Esophagus muscularis mucosa (tissue), 4 donors: Measurements from ENCODE around the gene MT1F. TPM values are rescaled to one million over a fixed set of nuclear protein-coding genes. Genes with fewer than 3 reads are reported as not detected.

ENCODE experiments used
- DNase-seq: peaks from one replicate; pipeline ENCODE4 v3.0.0-alpha.2; 2017; ENCODE audit errors: extremely low spot score
- H3K27ac ChIP-seq, 4 donors: fragments of 200-600 bp; sonication (generic); replicated peaks in 1 of 4; 1 replicate in 3 of 4; 2 replicates in 1 of 4; pipeline ENCODE4 v1.5.1; 2016 to 2019; ENCODE audit warnings: mild to moderate bottlenecking in 1 of 4
- H3K27me3 ChIP-seq, 4 donors: fragments of 200-600 bp; sonication (generic); one replicate each; pipeline versions ENCODE4 v1.5.1 to v1.6.0; 2016 to 2019
- H3K36me3 ChIP-seq, 4 donors: fragments of 200-600 bp; sonication (generic); one replicate each; pipeline ENCODE4 v1.5.1; 2016 to 2019
- H3K4me1 ChIP-seq, 4 donors: fragments of 200-600 bp; sonication (generic); one replicate each; pipeline ENCODE4 v1.5.1; 2016 to 2019
- H3K4me3 ChIP-seq, 4 donors: fragments of 200-600 bp; sonication (generic); 1 replicate in 2 of 4; 2 replicates in 2 of 4; pipeline ENCODE4 v1.5.1; 2016 to 2019; ENCODE audit warnings: mild to moderate bottlenecking in 4 of 4, moderate library complexity in 1 of 4
- H3K9me3 ChIP-seq, 4 donors: fragments of 200-600 bp; sonication (generic); 1 replicate in 3 of 4; 2 replicates in 1 of 4; pipeline ENCODE4 v1.5.1; 2016 to 2019
- CTCF ChIP-seq, 3 experiments: fragments of 200-600 bp in 2 of 3; fragments of 450-650 bp in 1 of 3; sonication (generic) in 2 of 3; IDR thresholded peaks; one replicate each; pipeline ENCODE4 v1.5.1; 2017 to 2019; ENCODE audit warnings: antibody characterized with exemption in 3 of 3, mild to moderate bottlenecking in 2 of 3, moderate library complexity in 1 of 3
- EP300 ChIP-seq: sonication (generic); formaldehyde crosslinking; IDR thresholded peaks from one replicate; pipeline ENCODE4 v1.6.1; 2017; ENCODE audit warnings: antibody characterized with exemption
- POLR2A ChIP-seq: fragments of 450-650 bp; IDR thresholded peaks from one replicate; pipeline ENCODE4 v1.6.1; 2017; ENCODE audit warnings: antibody characterized with exemption, moderate library complexity, mild to moderate bottlenecking, low read depth
- POLR2AphosphoS5 ChIP-seq, 2 donors: sonication (generic); formaldehyde crosslinking; IDR thresholded peaks; one replicate each; pipeline ENCODE4 v1.6.1; 2017; ENCODE audit warnings: antibody characterized with exemption in 2 of 2
- WGBS: methylation state at CpG from one replicate; pipeline ENCODE4 v1.1.5; 2018; 5-methylcytosine and 5-hydroxymethylcytosine counted together
- intact Hi-C: fragments of 100-400 bp; cut with DNase I; formaldehyde crosslinking; loops from one replicate; pipeline ENCODE4 v1.15.1; 2023
- total RNA-seq, 4 donors: library from RNA; depleted of rRNA; stranded (reverse); fragments of >200 nt; gene quantifications; one replicate each; pipeline versions ENCODE4 v1.1.0 to v1.2.1, GENCODE V29; 2016

The MT1F gene
- total RNA-seq, 4 donors from 2014 or later: 2.1 to 7.1 (median 5.0) TPM

GRCh38 chr16:56700195-56700594, 42.4 kb downstream of the MT1F start:
- 3% methylated on average over 1 of the region's 1 CpG for WGBS
- no peak overlapping the region for H3K4me3 ChIP-seq
- H3K27ac ChIP-seq: no peak overlapping the region
- intact Hi-C loops: loop anchor here (5.0 kb wide), 1 partner anchor 183 kb away; no protein-coding TSS in a partner anchor
- H3K4me1 ChIP-seq: peaks cover 3 to 10% (median 6%) of the 10 kb centered on the region in 4 donors
- TF ChIP-seq CTCF (IDR thresholded peaks at IDR 0.05) (no peak), POLR2AphosphoS5 (IDR thresholded peaks at IDR 0.05) (no peak), POLR2A (no peak), EP300 (no peak)
- H3K9me3 ChIP-seq: peaks cover 0 to 3% (median 0%) of the 10 kb centered on the region in 4 donors
- no peaks in the 10 kb centered on the region for H3K36me3 ChIP-seq
- DNase-seq: no peak
- no peaks in the 10 kb centered on the region for H3K27me3 ChIP-seq

DNA sequence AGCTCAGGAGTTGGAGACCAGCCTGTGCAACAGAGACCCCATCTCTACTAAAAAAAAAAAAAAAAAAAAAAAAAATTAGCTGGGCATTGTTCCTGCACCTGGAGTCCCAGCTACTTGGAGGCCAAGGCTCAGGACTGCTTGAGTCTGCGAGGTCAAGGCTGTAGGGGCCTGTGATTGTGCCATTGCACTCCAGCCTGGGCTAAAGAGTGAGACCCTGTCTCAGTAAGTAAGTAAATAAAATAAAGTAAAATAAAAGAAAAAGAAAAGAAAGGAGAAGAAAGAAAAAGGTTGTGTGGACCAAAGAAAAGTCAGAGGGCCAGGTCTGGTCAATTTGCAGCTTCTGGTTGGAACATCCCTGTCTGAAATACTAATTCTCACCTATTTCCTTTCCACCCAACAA, 42.9 kb downstream of the MT1F start:
- peaks cover 0 to 3% (median 0%) of the 10 kb centered on the region in 4 donors for H3K9me3 ChIP-seq
- H3K4me1 ChIP-seq: peaks cover 3 to 10% (median 6%) of the 10 kb centered on the region in 4 donors
- TF ChIP-seq EP300: no peak
- TF ChIP-seq POLR2AphosphoS5 (IDR thresholded peaks at IDR 0.05): no peak
- no peaks in the 10 kb centered on the region for H3K27me3 ChIP-seq
- DNase-seq: no peak
- no peak overlapping the region for H3K27ac ChIP-seq
- WGBS: 96% methylated on average over 1 of the region's 1 CpG
- H3K36me3 ChIP-seq: no peaks in the 10 kb centered on the region
- intact Hi-C loops: loop anchor here (5.0 kb wide), 1 partner anchor 183 kb away; no protein-coding TSS in a partner anchor
- H3K4me3 ChIP-seq: no peak overlapping the region

DNA sequence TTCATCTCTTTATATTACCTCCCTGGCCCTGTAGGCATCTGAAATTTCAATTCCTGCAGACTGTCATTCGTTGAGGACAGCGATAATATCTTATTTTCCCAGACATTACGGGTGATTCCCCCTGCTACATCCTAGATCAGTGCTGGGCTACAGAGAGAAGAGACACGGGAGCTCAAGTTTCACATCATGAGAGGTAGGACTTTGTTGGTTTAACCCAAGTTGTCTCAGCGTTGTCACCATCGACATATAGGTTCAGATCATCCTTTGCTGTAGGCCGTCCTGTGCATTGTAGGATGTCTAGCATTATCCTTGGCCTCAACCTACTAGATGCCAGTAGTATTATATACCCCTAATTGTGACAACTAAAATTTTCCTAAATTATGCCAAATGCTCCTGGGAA, 43.8 kb downstream of the MT1F start:
- intact Hi-C loops: loop anchor here (5.0 kb wide), 1 partner anchor 184 kb away; no protein-coding TSS in a partner anchor
- Histone ChIP-seq H3K9me3 (peaks cover 0 to 3% (median 0%) of the 10 kb centered on the region in 4 donors), H3K4me1 (peaks cover 3 to 10% (median 6%) of the 10 kb centered on the region in 4 donors), H3K36me3 (no peaks in the 10 kb centered on the region), H3K4me3 (no peak overlapping the region), H3K27ac (no peak overlapping the region), H3K27me3 (no peaks in the 10 kb centered on the region)
- WGBS: 80% methylated on average over 7 of the region's 7 CpGs
- no peak for TF ChIP-seq CTCF (IDR thresholded peaks at IDR 0.05)
- no peak for DNase-seq

- Histone ChIP-seq H3K4me1 (peaks cover 3 to 10% (median 6%) of the 10 kb centered on the region in 4 donors), H3K4me3 (no peak overlapping the region), H3K9me3 (no peaks in the 10 kb centered on the region), H3K27me3 (no peaks in the 10 kb centered on the region), H3K27ac (no peak overlapping the region), H3K36me3 (no peaks in the 10 kb centered on the region)
- intact Hi-C loops: loop anchor here (2.0 to 5.0 kb wide), 3 partner anchors 30 to 186 kb away; no protein-coding TSS in a partner anchor
- TF ChIP-seq POLR2AphosphoS5 (IDR thresholded peaks at IDR 0.05): no peak
- no peak for TF ChIP-seq POLR2A
- TF ChIP-seq EP300: no peak
- TF ChIP-seq CTCF (IDR thresholded peaks at IDR 0.05): no peak
- 89% methylated on average over 5 of the region's 5 CpGs for WGBS
- no peak for DNase-seq
Observed at GRCh38 chr16:56702836-56703235, 45.1 kb downstream of the MT1F start.

Other genes starting within 250 kb of the MT1F start
- 100 to 1,000 TPM; 150 to 205 (median 179) TPM for gene AMFR, start 232.4 kb upstream of the MT1F start, total RNA-seq
- 10 to 100 TPM; 35.5 to 46.7 (median 39.9) TPM for gene NUDT21, start 206.6 kb upstream of the MT1F start, total RNA-seq
- gene OGFOD1, start 206.4 kb upstream of the MT1F start, total RNA-seq: 10 to 100 TPM; 18.3 to 47.1 (median 33.1) TPM
- gene BBS2, start 137.9 kb upstream of the MT1F start, total RNA-seq: 10 to 100 TPM; 33.2 to 47.8 (median 39.0) TPM
- gene MT4, start 92.9 kb upstream of the MT1F start, total RNA-seq: not detected
- gene MT3, start 68.4 kb upstream of the MT1F start, total RNA-seq: 10 to 100 TPM in 1 of 4 donors, 1 to 10 TPM in 3; 2.0 to 12.5 (median 4.1) TPM
- gene MT2A, start 49.4 kb upstream of the MT1F start, total RNA-seq: 100 to 1,000 TPM in 3 of 4 donors, 10 to 100 TPM in 1; 27.0 to 528 (median 116) TPM
- gene MT1E, start 32.2 kb upstream of the MT1F start, total RNA-seq: 100 to 1,000 TPM in 3 of 4 donors, 10 to 100 TPM in 1; 57.7 to 428 (median 146) TPM
- 10 to 100 TPM in 3 of 4 donors, 1 to 10 TPM in 1; 3.7 to 74.9 (median 14.9) TPM for gene MT1M, start 25.3 kb upstream of the MT1F start, total RNA-seq
- gene MT1A, start 19.3 kb upstream of the MT1F start, total RNA-seq: 100 to 1,000 TPM in 1 of 4 donors, 10 to 100 TPM in 1, 1 to 10 TPM in 1, not detected in 1; 1.7 to 371 (median 21.3) TPM
- gene MT1B, start 6.1 kb upstream of the MT1F start, total RNA-seq: not detected
- 10 to 100 TPM in 2 of 4 donors, 1 to 10 TPM in 1, not detected in 1; 4.9 to 59.0 (median 19.0) TPM for gene MT1G, start 10.1 kb downstream of the MT1F start, total RNA-seq
- gene MT1H, start 11.9 kb downstream of the MT1F start, total RNA-seq: not detected
- 1,000 to 10,000 TPM in 1 of 4 donors, 100 to 1,000 TPM in 3; 283 to 1,221 (median 512) TPM for gene MT1X, start 24.5 kb downstream of the MT1F start, total RNA-seq
- gene NUP93, start 72.2 kb downstream of the MT1F start, total RNA-seq: 10 to 100 TPM; 34.0 to 47.5 (median 36.5) TPM
- not detected for gene SLC12A3, start 207.2 kb downstream of the MT1F start, total RNA-seq